Uterus (tissue), 4 donors: ENCODE results near the gene ECSIT. TPM values are rescaled to one million over a fixed set of nuclear protein-coding genes. Genes with fewer than 3 reads are reported as not detected.
"Not testable (repeated sequence)": the region's sequence is repeated elsewhere in the genome, so short reads cannot be mapped to it uniquely, and the experiment has no call there.

Experiments
- DNase-seq, 2 donors: peaks; one replicate each; pipeline ENCODE4 v3.0.0-alpha.2; 2019 to 2020
- H3K27ac ChIP-seq, 2 donors: fragments of 200-600 bp; sonication (generic); 1 replicate in 1 of 2; 2 replicates in 1 of 2; pipeline ENCODE4 v1.5.1; 2016 to 2018
- H3K27me3 ChIP-seq, 2 donors: fragments of 200-600 bp; sonication (generic); one replicate each; pipeline ENCODE4 v1.5.1; 2018 to 2019; ENCODE audit warnings: control low read depth in 1 of 2
- H3K36me3 ChIP-seq, 2 donors: fragments of 200-600 bp; sonication (generic); one replicate each; pipeline ENCODE4 v1.5.1; 2019; ENCODE audit warnings: control low read depth in 1 of 2
- H3K4me1 ChIP-seq, 2 donors: fragments of 200-600 bp; sonication (generic); one replicate each; pipeline ENCODE4 v1.5.1; 2018 to 2019; ENCODE audit warnings: control low read depth in 1 of 2
- H3K4me3 ChIP-seq, 2 donors: fragments of 200-600 bp; sonication (generic); 1 replicate in 1 of 2; 2 replicates in 1 of 2; pipeline ENCODE4 v1.5.1; 2018 to 2019; ENCODE audit warnings: mild to moderate bottlenecking in 1 of 2
- H3K9me3 ChIP-seq, 2 donors: fragments of 200-600 bp; sonication (generic); one replicate each; pipeline ENCODE4 v1.5.1; 2019; ENCODE audit warnings: control low read depth in 1 of 2
- POLR2A ChIP-seq, 2 donors: fragments of 450-650 bp; IDR thresholded peaks; one replicate each; pipeline ENCODE4 v1.6.1; 2016; ENCODE audit warnings: antibody characterized with exemption in 2 of 2, mild to moderate bottlenecking in 1 of 2, moderate library complexity in 1 of 2
- intact Hi-C: fragments of 100-400 bp; cut with DNase I; formaldehyde crosslinking; loops from one replicate; pipeline ENCODE4 v1.15.1; 2023; ENCODE audit warnings: low total_unique reads
- total RNA-seq, 4 donors: library from RNA; depleted of rRNA in 3 of 4; stranded (reverse); fragments of >200 nt in 3 of 4; gene quantifications; one replicate each; pipeline versions ENCODE4 v1.1.0 to v1.2.4, GENCODE V29; 2014 to 2023
- TF ChIP-seq, protein P1 (sequence below), 4 experiments: fragments of 200-600 bp in 2 of 4; fragments of 450-650 bp in 2 of 4; sonication (generic) in 2 of 4; IDR thresholded peaks; one replicate each; pipeline ENCODE4 v1.5.1; 2016 to 2019; ENCODE audit warnings: antibody characterized with exemption in 4 of 4, mild to moderate bottlenecking in 2 of 4, moderate library complexity in 1 of 4
- donor health status: DM: yes; HTN: yes; CAD: no.

ECSIT gene, protein sequence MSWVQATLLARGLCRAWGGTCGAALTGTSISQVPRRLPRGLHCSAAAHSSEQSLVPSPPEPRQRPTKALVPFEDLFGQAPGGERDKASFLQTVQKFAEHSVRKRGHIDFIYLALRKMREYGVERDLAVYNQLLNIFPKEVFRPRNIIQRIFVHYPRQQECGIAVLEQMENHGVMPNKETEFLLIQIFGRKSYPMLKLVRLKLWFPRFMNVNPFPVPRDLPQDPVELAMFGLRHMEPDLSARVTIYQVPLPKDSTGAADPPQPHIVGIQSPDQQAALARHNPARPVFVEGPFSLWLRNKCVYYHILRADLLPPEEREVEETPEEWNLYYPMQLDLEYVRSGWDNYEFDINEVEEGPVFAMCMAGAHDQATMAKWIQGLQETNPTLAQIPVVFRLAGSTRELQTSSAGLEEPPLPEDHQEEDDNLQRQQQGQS
- total RNA-seq, result 100 to 1,000 TPM in 1 of 4 donors, 10 to 100 TPM in 3; 44.6 to 138 (median 58.2) TPM

DNA sequence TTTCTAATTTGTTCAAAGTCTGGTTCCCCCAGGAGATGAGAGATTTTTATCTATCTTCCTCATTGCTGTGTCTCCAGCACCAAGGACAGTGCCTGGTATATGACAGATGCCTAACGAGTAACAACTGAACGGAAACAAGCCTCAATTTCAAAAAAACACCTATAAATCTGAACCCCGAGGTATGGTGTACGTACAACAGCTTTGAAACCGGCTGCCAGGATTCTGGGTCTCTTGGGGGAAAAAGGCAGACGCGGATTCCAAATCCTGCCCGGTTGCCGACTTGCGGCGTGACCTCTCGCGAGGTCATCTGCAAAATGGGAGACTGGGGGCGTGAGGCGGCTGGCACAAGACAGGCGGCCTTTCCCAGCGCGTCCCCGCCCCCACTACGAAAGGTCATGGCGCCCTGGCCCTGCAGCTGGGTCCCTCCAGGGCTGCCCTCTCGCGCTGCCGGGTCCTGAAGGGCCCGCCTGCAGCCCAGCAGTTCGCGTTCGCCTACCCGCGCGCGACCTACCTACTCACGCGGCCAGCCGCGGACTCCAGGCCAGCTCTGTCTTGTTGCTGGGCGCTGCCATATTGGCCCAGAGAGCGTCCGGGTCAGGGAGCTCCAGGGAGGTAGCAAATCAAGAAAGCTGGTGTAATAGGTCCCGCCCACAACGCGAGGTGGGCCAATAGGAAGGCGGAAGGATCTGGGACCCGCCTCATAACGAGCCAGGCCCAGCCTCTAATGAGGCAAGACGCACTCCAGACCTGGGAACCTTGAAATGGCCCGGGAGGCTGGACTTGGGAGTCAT, at the start of gene ECSIT:
TSS of gene ECSIT (minus strand) at position 584 of the 791 bp plus-strand sequence. CDS start 9,964 bp downstream, outside the sequence.
- peak; percentile 58 to 74 for TF ChIP-seq POLR2A (IDR thresholded peaks at IDR 0.05)
- TF ChIP-seq, protein P1, sequence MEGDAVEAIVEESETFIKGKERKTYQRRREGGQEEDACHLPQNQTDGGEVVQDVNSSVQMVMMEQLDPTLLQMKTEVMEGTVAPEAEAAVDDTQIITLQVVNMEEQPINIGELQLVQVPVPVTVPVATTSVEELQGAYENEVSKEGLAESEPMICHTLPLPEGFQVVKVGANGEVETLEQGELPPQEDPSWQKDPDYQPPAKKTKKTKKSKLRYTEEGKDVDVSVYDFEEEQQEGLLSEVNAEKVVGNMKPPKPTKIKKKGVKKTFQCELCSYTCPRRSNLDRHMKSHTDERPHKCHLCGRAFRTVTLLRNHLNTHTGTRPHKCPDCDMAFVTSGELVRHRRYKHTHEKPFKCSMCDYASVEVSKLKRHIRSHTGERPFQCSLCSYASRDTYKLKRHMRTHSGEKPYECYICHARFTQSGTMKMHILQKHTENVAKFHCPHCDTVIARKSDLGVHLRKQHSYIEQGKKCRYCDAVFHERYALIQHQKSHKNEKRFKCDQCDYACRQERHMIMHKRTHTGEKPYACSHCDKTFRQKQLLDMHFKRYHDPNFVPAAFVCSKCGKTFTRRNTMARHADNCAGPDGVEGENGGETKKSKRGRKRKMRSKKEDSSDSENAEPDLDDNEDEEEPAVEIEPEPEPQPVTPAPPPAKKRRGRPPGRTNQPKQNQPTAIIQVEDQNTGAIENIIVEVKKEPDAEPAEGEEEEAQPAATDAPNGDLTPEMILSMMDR (IDR thresholded peaks at IDR 0.05), result no peak
- no peaks in the 10 kb centered on the region for H3K9me3 ChIP-seq
- H3K27me3 ChIP-seq, result no peaks in the 10 kb centered on the region
- H3K36me3 ChIP-seq, result no peaks in the 10 kb centered on the region
- peak within 1 kb of the TSS; percentile 81 to 91 for H3K27ac ChIP-seq
- peaks cover 0 to 3% of the 10 kb centered on the region in 2 donors for H3K4me1 ChIP-seq
- intact Hi-C loops, result no loop called here
- peak within 1 kb of the TSS; percentile 84 to 91 for H3K4me3 ChIP-seq
- DNase-seq, result peak; percentile 99

DNA sequence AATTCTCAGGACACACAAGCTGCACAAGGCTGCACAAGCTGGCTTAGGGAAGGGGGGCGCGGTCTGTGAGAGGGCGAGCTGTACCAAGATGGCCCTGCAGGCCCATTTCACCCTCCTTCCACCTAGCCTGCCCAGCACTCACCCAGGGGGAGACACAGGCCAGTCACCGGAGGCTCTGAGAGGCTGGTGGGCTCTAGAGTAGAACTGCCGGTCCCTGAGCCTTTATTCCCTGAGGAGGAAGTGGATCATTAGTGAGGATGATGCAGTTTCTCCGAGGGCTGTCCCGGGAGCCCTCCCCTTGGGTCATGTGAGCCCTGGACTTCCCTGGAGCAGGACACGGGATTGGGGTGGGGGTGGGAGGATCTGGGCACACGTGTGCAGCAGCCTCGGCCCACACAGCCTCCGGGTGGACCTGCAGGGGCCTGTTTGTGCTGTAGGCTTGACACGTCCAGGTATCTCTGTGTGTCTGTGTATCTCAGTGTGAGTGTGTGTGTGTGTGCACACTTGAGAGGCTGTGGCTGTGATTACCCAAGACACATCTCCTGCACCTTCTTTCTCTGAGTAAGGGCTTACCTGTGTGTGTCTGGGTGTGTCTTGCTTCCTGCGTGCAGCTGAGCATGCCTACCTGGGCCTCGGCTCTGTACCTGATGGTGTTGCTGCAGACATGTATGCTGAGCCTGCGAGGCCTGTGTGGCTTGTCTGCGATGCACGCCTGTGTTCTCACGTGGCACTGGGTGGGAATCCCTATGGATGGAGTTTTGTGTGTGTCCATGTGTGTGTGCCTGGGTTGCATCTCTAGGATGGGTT, 48.7 kb upstream of the ECSIT start, which contains the start of gene ACP5:
TSS of gene ACP5 (minus strand) at position 195 of the 807 bp plus-strand sequence. CDS start 328 bp downstream, outside the sequence.
- TF ChIP-seq, protein P1 (IDR thresholded peaks at IDR 0.05), result no peak
- TF ChIP-seq POLR2A (IDR thresholded peaks at IDR 0.05), result no peak
- intact Hi-C loops, result no loop called here
- H3K36me3 ChIP-seq, result no peaks in the 10 kb centered on the region
- H3K4me3 ChIP-seq, result peak within 1 kb of the TSS in 1 of 2 donors; percentile 17
- DNase-seq, result no peak
- H3K27ac ChIP-seq, result peak within 1 kb of the TSS in 1 of 2 donors; percentile 58
- no peaks in the 10 kb centered on the region for H3K4me1 ChIP-seq
- no peaks in the 10 kb centered on the region for H3K27me3 ChIP-seq
- H3K9me3 ChIP-seq, result no peaks in the 10 kb centered on the region

DNA sequence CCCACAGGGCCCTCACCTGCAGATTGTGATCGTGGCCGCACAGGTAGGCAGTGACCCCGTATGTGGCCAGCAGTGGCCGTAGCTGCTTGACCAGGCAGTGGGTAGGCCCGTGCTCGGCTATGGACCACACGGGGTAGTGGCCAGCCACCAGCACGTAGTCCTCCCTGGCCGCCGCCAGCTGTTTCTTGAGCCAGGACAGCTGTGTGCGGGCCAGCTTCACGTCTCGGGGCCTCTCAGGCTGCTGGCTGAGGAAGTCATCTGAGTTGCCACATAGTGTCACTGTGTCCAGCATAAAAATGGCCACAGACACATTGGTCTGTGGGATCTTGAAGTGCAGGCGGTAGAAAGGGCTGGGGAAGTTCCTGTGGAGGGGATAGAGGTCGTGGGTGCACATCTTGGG, 47.3 kb upstream of the ECSIT start:
- H3K4me1 ChIP-seq, result no peaks in the 10 kb centered on the region
- no peaks in the 10 kb centered on the region for H3K27me3 ChIP-seq
- H3K9me3 ChIP-seq, result no peaks in the 10 kb centered on the region
- no peak overlapping the region for H3K4me3 ChIP-seq
- intact Hi-C loops, result no loop called here
- DNase-seq, result no peak
- no peak overlapping the region for H3K27ac ChIP-seq
- H3K36me3 ChIP-seq, result no peaks in the 10 kb centered on the region
- TF ChIP-seq, protein P1 (IDR thresholded peaks at IDR 0.05), result no peak
- no peak for TF ChIP-seq POLR2A (IDR thresholded peaks at IDR 0.05)

DNA sequence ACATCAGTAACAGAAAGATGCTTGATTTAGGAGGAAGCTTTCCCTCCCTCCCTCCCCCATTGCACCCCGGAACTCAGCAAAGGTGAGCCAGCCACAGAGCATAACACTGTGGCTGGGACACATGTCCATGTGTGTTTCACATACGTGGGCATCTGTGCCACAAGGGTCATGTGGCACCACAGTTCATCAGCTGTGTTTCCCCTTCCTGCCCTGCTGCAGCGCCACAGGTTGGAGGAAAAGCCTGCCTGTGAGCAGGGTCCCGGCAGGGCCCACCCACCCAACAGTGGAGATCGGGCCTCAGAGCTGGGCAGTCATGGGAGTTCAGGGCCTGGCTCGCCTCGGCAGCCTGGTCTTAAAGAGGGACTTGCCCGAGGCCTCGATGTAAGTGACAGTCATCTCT, 45.8 kb upstream of the ECSIT start:
- Histone ChIP-seq H3K36me3 (no peaks in the 10 kb centered on the region), H3K27me3 (no peaks in the 10 kb centered on the region), H3K9me3 (no peaks in the 10 kb centered on the region), H3K4me1 (no peaks in the 10 kb centered on the region), H3K4me3 (no peak overlapping the region), H3K27ac (no peak overlapping the region)
- TF ChIP-seq, protein P1 (IDR thresholded peaks at IDR 0.05), result no peak
- no peak for TF ChIP-seq POLR2A (IDR thresholded peaks at IDR 0.05)
- intact Hi-C loops, result no loop called here
- DNase-seq, result no peak

DNA sequence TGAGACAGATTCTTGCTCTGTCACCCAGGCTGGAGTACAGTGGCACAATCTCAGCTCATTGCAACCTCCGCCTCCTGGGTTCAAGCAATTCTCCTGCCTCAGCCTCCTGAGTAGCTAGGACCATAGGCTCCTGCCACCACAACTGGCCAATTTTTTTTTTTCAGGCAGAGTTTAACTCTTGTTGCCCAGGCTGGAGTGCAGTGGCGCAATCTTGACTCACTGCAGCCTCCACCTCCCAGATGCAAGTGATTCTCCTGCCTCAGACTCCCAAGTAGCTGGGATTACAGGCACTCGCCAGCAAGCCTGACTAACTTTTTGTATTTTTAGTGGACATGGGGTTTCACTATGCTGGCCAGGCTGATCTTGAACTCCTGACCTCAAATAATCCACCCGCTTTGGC, 44.8 kb upstream of the ECSIT start:
- H3K4me1 ChIP-seq, DNase-seq, H3K27ac ChIP-seq, H3K27me3 ChIP-seq, intact Hi-C loops, H3K36me3 ChIP-seq, H3K9me3 ChIP-seq, H3K4me3 ChIP-seq: not testable (repeated sequence)

DNA sequence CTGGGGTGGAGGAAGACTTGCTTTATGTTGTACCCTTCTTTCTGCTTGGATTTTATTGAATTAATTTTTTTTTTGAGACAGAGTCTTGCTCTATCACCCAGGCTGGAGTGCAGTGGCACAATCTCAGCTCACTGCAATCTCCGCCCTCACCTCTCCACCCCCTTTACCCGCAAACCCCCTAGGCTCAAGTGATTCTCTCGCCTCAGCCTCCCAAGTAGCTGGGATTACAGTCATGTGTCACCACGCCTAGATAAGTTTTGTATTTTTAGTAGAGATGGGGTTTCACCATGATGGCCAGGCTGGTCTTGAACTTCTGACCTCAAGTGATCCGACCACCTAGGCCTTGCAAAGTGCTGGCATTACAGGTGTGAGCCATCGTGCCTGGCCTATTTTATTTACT, 44.4 kb upstream of the ECSIT start:
- intact Hi-C loops, H3K27ac ChIP-seq, H3K36me3 ChIP-seq, H3K9me3 ChIP-seq, H3K4me1 ChIP-seq, DNase-seq, H3K27me3 ChIP-seq, H3K4me3 ChIP-seq: not testable (repeated sequence)
